Stimulated activated naive B cell treated with anti-CD40 and anti-IgM and Interleukin-4, amounts not matched to agents 10 μg/mL and 1 μg/mL and 100 μg/mL, for 72 hours (primary cell): ENCODE data around the gene CDC42.

Experiments used
- ATAC-seq, 2 donors: fragments of 150-1000 bp; cut with Tn5 transposase; replicated peaks; 2 replicates each; pipeline ENCODE4 v1.10.0; 2021; ENCODE audit warnings: moderate library complexity in 1 of 2
- DNase-seq: peaks from one replicate; pipeline ENCODE4 v3.0.0; 2021
- H3K27ac Mint-ChIP-seq: one replicate; pipeline ENCODE4 v1.8.0; 2022; ENCODE audit warnings: mild to moderate bottlenecking, mixed read lengths
- H3K27me3 Mint-ChIP-seq, 2 donors: one replicate each; pipeline ENCODE4 v1.8.0; 2022; ENCODE audit warnings: mixed read lengths in 2 of 2
- H3K36me3 Mint-ChIP-seq, 2 donors: one replicate each; pipeline ENCODE4 v1.8.0; 2022; ENCODE audit warnings: mixed read lengths in 2 of 2, mild to moderate bottlenecking in 1 of 2
- H3K4me1 Mint-ChIP-seq, 2 donors: one replicate each; pipeline ENCODE4 v1.8.0; 2022; ENCODE audit warnings: mixed read lengths in 2 of 2, mild to moderate bottlenecking in 1 of 2
- H3K4me3 Mint-ChIP-seq, 2 donors: one replicate each; pipeline ENCODE4 v1.8.0; 2022; ENCODE audit warnings: mild to moderate bottlenecking in 2 of 2, mixed read lengths in 2 of 2, moderate library complexity in 1 of 2
- H3K9me3 Mint-ChIP-seq, 2 donors: one replicate each; pipeline ENCODE4 v1.8.0; 2022; ENCODE audit warnings: mixed read lengths in 2 of 2, mild to moderate bottlenecking in 1 of 2

The CDC42 gene

GRCh38 chr1:22045604-22046228 lies 6.8 kb upstream of the CDC42 start:
- peaks cover 3 to 4% of the 10 kb centered on the region in 2 donors for H3K9me3 Mint-ChIP-seq
- no peaks in the 10 kb centered on the region for H3K27me3 Mint-ChIP-seq
- no peak overlapping the region for H3K4me3 Mint-ChIP-seq
- H3K4me1 Mint-ChIP-seq = peaks cover 32 to 56% of the 10 kb centered on the region in 2 donors
- DNase-seq (no peak), ATAC-seq (no peak)
- peaks cover 1 to 4% of the 10 kb centered on the region in 2 donors for H3K36me3 Mint-ChIP-seq
- peak overlapping the region; percentile 15 for H3K27ac Mint-ChIP-seq

- Mint-ChIP-seq H3K9me3 (peaks cover 3 to 4% of the 10 kb centered on the region in 2 donors), H3K4me1 (peaks cover 21 to 48% of the 10 kb centered on the region in 2 donors), H3K4me3 (peak overlapping the region; percentile 37 to 54), H3K27ac (peak overlapping the region; percentile 91), H3K27me3 (no peaks in the 10 kb centered on the region), H3K36me3 (peaks cover 1 to 11% of the 10 kb centered on the region in 2 donors)
- ATAC-seq = peak; percentile 58 to 62
- peak; percentile 54 for DNase-seq
Observed at GRCh38 chr1:22048351-22049192, 3.9 kb upstream of the CDC42 start.

- H3K4me3 Mint-ChIP-seq = no peak overlapping the region
- H3K27me3 Mint-ChIP-seq = no peaks in the 10 kb centered on the region
- DNase-seq = no peak
- H3K27ac Mint-ChIP-seq = no peak overlapping the region
- no peak for ATAC-seq
- peaks cover 2% of the 10 kb centered on the region in 2 donors for H3K9me3 Mint-ChIP-seq
- peaks cover 6 to 20% of the 10 kb centered on the region in 2 donors for H3K36me3 Mint-ChIP-seq
- peaks cover 20 to 53% of the 10 kb centered on the region in 2 donors for H3K4me1 Mint-ChIP-seq
Observed at GRCh38 chr1:22050330-22050729, 2.2 kb upstream of the CDC42 start.

GRCh38 chr1:22051607-22052114 lies 848 bp upstream of the CDC42 start:
- Mint-ChIP-seq H3K4me1 (peaks cover 25 to 63% of the 10 kb centered on the region in 2 donors), H3K36me3 (peaks cover 14 to 26% of the 10 kb centered on the region in 2 donors), H3K27ac (peak overlapping the region; percentile 98), H3K9me3 (no peaks in the 10 kb centered on the region), H3K4me3 (peak overlapping the region; percentile 89), H3K27me3 (no peaks in the 10 kb centered on the region)
- ATAC-seq (no peak), DNase-seq (no peak)

- Mint-ChIP-seq H3K36me3 (peaks cover 22 to 33% of the 10 kb centered on the region in 2 donors), H3K4me1 (peaks cover 22 to 63% of the 10 kb centered on the region in 2 donors), H3K9me3 (no peaks in the 10 kb centered on the region), H3K27me3 (no peaks in the 10 kb centered on the region), H3K4me3 (peak overlapping the region; percentile 89 to 96), H3K27ac (peak overlapping the region; percentile 98)
- DNase-seq = peak; percentile 53
- ATAC-seq = peak; percentile 28 to 37
Observed at GRCh38 chr1:22053017-22053860, 730 bp downstream of the CDC42 start.

GRCh38 chr1:22053861-22054770 lies 1.6 kb downstream of the CDC42 start:
- Mint-ChIP-seq H3K36me3 (peaks cover 22 to 33% of the 10 kb centered on the region in 2 donors), H3K27me3 (no peaks in the 10 kb centered on the region), H3K4me1 (peaks cover 16 to 55% of the 10 kb centered on the region in 2 donors), H3K27ac (peak overlapping the region; percentile 98), H3K4me3 (peak overlapping the region; percentile 89 to 96), H3K9me3 (no peaks in the 10 kb centered on the region)
- ATAC-seq (peak in 1 of 2 donors; percentile 4), DNase-seq (no peak)

- H3K9me3 Mint-ChIP-seq = no peaks in the 10 kb centered on the region
- peaks cover 22 to 33% of the 10 kb centered on the region in 2 donors for H3K36me3 Mint-ChIP-seq
- no peaks in the 10 kb centered on the region for H3K27me3 Mint-ChIP-seq
- peak overlapping the region; percentile 64 to 72 for H3K4me3 Mint-ChIP-seq
- H3K4me1 Mint-ChIP-seq = peaks cover 20 to 64% of the 10 kb centered on the region in 2 donors
- DNase-seq = no peak
- peak overlapping the region; percentile 47 for H3K27ac Mint-ChIP-seq
- no peak for ATAC-seq
Observed at GRCh38 chr1:22055463-22055862, 3.0 kb downstream of the CDC42 start.

- peaks cover 22 to 70% of the 10 kb centered on the region in 2 donors for H3K4me1 Mint-ChIP-seq
- peak overlapping the region; percentile 39 to 57 for H3K4me3 Mint-ChIP-seq
- DNase-seq (no peak), ATAC-seq (no peak)
- H3K27ac Mint-ChIP-seq = peak overlapping the region; percentile 22
- no peaks in the 10 kb centered on the region for H3K9me3 Mint-ChIP-seq
- peaks cover 22 to 33% of the 10 kb centered on the region in 2 donors for H3K36me3 Mint-ChIP-seq
- no peaks in the 10 kb centered on the region for H3K27me3 Mint-ChIP-seq
Observed at GRCh38 chr1:22056043-22056442, 3.5 kb downstream of the CDC42 start.

GRCh38 chr1:22056936-22057335 lies 4.4 kb downstream of the CDC42 start:
- Mint-ChIP-seq H3K36me3 (peaks cover 25 to 33% of the 10 kb centered on the region in 2 donors), H3K27ac (peak overlapping the region; percentile 51), H3K27me3 (no peaks in the 10 kb centered on the region), H3K4me1 (peaks cover 22 to 68% of the 10 kb centered on the region in 2 donors), H3K4me3 (peak overlapping the region; percentile 39 to 44), H3K9me3 (no peaks in the 10 kb centered on the region)
- DNase-seq (no peak), ATAC-seq (peak; percentile 23 to 26)

GRCh38 chr1:22057861-22058260 lies 5.4 kb downstream of the CDC42 start:
- no peaks in the 10 kb centered on the region for H3K9me3 Mint-ChIP-seq
- H3K4me1 Mint-ChIP-seq = peaks cover 27 to 75% of the 10 kb centered on the region in 2 donors
- DNase-seq = no peak
- peaks cover 27 to 35% of the 10 kb centered on the region in 2 donors for H3K36me3 Mint-ChIP-seq
- no peak overlapping the region for H3K4me3 Mint-ChIP-seq
- ATAC-seq = no peak
- peak overlapping the region; percentile 42 for H3K27ac Mint-ChIP-seq
- H3K27me3 Mint-ChIP-seq = no peaks in the 10 kb centered on the region

- DNase-seq (no peak), ATAC-seq (no peak)
- H3K36me3 Mint-ChIP-seq = peaks cover 39 to 51% of the 10 kb centered on the region in 2 donors
- H3K4me1 Mint-ChIP-seq = peaks cover 54 to 90% of the 10 kb centered on the region in 2 donors
- H3K27ac Mint-ChIP-seq = no peak overlapping the region
- peaks cover 0 to 1% of the 10 kb centered on the region in 2 donors for H3K9me3 Mint-ChIP-seq
- no peaks in the 10 kb centered on the region for H3K27me3 Mint-ChIP-seq
- peak overlapping the region in 1 of 2 donors; percentile 22 for H3K4me3 Mint-ChIP-seq
Observed at GRCh38 chr1:22064751-22065402, 12.4 kb downstream of the CDC42 start.

- Mint-ChIP-seq H3K9me3 (peaks cover 0 to 1% of the 10 kb centered on the region in 2 donors), H3K27ac (peak overlapping the region; percentile 51), H3K4me1 (peaks cover 51 to 78% of the 10 kb centered on the region in 2 donors), H3K4me3 (no peak overlapping the region), H3K27me3 (no peaks in the 10 kb centered on the region), H3K36me3 (peaks cover 32 to 40% of the 10 kb centered on the region in 2 donors)
- DNase-seq (no peak), ATAC-seq (no peak)
Observed at GRCh38 chr1:22071511-22071910, 19.0 kb downstream of the CDC42 start.
